GM15510 (cell line): ENCODE data around the gene KRTAP20-2.

Experiments
- POLR2A ChIP-seq: IDR thresholded peaks from 3 replicates; pipeline ENCODE4 v1.6.1; 2011; ENCODE audit warnings: borderline replicate concordance; ENCODE audit not compliant: insufficient read length; ENCODE audit errors: extremely low read depth

Gene KRTAP20-2

DNA sequence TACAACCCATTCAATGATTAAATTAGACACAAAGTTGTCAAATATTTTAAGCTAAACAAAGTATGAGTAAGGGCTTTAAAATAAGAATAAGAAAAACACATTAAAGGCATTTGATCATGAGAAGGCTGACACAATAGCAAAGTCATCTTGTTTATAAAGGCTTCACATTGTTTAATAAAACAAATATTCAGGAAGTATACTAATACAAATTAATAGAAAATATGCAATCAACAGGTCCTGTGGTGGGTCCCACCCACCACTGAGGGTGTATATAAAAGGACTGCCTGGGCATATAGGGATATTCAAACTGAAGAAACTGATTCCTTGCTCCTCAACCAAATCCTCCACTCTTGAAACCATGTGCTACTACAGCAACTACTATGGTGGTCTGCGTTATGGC is at the start of gene KRTAP20-2:
Gene KRTAP20-2 (plus strand): TSS at position 301 of the 400 bp plus-strand sequence. CDS start 58 bp downstream, at position 359.
- no peak for TF ChIP-seq POLR2A

DNA sequence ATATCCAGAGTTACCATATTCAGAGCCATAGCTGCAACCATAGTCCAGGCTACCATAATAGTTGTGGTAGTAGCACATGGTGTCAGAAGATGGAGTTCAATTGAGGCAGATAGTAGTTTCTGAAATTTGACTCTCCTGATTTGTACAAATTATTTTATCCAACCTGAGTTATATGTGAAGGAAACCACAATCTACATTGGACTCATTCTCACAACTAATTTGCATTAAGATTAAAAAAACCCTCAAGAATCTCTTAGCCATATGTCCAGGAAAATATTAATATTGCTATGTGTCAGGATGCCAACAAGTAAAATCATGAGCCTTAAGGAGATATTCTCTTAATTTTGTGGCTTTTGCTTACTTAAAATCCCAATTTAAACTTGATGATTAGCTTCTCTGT is 44.7 kb upstream of the KRTAP20-2 start, which contains the start of gene KRTAP22-2:
Gene KRTAP22-2 (minus strand): TSS at position 101 of the 400 bp plus-strand sequence.
- TF ChIP-seq POLR2A: no peak

GRCh38 chr21:30592140-30592539 is 42.9 kb upstream of the KRTAP20-2 start, which contains the start of gene KRTAP6-3:
TSS of gene KRTAP6-3 (plus strand) at chr21:30592440. CDS start at chr21:30592446, 6 bp downstream.
- TF ChIP-seq POLR2A: no peak

DNA sequence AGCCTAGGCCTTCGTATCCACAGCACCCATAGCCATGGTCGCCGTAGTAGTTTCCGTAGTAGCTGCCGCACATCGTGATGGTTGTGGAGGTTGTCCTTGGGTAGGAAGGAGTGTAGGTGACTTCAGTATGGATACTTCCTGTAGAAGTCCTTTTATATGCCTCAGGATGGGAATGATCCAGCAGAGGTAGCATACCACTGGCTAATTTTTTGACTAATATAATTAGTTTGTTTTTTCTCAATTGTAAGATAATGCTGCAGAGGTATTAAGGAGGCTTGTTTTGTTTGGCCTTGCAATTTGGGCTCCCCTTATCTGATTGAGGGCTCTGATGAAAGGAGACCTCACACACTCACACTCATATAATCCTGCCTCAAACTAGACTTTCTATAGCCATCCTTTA is 36.2 kb upstream of the KRTAP20-2 start, which contains the start of gene KRTAP6-2:
Gene KRTAP6-2 (minus strand): TSS at position 101 of the 400 bp plus-strand sequence. CDS start 28 bp downstream, at position 73.
- no peak for TF ChIP-seq POLR2A

- TF ChIP-seq POLR2A: no peak
These were observed 34.2 kb upstream of the KRTAP20-2 start, which contains the start of gene KRTAP22-1 for GRCh38 chr21:30600787-30601186. TSS of gene KRTAP22-1 (plus strand) at chr21:30601087.

DNA sequence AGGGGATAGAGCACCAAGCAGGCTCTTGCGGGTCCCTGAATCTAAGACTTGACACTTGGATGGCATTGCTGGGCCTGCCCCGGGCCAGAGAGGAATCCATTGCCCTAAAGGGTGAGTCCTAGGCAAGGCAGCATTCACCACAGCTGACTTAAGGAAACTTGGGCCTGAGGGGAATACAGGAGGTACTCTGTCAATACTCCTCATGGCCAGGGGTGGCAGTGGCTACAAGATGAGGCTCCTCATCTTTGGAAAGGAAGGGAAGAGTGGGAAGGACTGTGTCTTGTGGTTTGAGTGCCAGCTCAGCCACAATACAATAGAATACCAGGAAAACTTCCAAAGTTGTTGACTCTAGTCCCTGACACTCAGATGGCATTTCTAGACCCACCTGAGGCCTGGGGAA is 29.0 kb upstream of the KRTAP20-2 start:
- no peak for TF ChIP-seq POLR2A

GRCh38 chr21:30612132-30612531 is 22.9 kb upstream of the KRTAP20-2 start:
- TF ChIP-seq POLR2A: no peak

DNA sequence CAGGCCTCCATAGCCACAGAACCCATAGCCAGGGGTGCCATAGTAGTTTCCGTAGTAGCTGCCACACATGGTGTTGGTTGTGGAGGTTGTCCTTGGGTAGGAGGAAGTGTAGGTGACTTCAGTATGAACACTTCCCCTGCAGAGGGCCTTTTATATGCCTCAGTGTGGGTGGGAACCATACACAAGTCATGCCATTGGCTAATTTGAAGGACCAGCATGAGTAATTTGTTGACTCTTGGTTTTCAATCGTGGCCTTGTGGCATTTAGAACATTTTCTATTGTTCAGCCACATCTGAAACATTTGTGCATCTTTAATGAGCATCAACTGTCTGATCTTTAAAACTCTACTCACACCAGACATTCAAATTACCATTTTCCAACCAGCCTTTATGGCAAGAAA is 21.2 kb upstream of the KRTAP20-2 start, which contains the start of gene KRTAP6-1:
Gene KRTAP6-1 (minus strand): TSS at position 95 of the 400 bp plus-strand sequence. CDS start 26 bp downstream, at position 69.
- no peak for TF ChIP-seq POLR2A

DNA sequence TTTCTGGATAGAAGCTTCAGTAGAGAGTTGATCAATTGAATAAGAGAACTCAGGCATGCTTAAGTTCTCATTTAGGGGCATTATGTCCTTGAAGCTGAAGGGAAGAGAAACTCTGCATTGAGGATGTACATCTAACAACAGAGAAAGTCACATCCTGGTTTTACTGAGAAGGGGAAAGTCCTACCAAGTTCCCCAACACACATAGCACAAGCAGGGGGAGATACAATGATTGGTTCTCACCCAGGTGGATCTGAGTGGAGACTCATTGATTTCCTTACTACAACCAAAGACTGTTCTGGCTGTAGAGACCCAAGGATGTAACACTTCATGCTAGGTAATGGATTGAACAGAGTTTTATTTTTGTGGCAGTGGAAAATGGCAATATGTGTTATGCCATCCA is 19.8 kb upstream of the KRTAP20-2 start:
- TF ChIP-seq POLR2A: no peak

- no peak for TF ChIP-seq POLR2A
These were observed 18.9 kb upstream of the KRTAP20-2 start, which contains the start of gene KRTAP20-1 for GRCh38 chr21:30616125-30616524. TSS of gene KRTAP20-1 (plus strand) at chr21:30616425. CDS start at chr21:30616455, 30 bp downstream.

DNA sequence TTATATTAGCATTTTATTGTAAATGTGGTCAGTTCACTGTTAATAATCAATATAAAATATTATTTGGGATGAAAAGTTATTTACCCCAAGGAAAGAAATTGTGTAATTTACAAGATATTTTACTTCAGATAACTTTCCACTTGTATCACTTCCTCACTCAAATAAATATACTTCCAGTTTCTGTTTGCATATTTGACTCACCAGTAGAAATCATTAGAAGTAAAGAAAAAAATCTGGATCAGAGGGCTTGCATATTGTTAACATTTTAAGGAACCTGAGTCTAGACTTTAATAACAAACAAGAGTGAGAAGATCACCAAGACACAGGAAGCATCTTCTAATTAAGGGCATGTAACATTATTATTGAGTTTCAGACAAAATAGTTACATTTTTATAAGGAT is 14.9 kb upstream of the KRTAP20-2 start:
- no peak for TF ChIP-seq POLR2A

- TF ChIP-seq POLR2A: no peak
These were observed 14.5 kb upstream of the KRTAP20-2 start, which contains the start of gene KRTAP20-4 for GRCh38 chr21:30620522-30620921. TSS of gene KRTAP20-4 (plus strand) at chr21:30620627.

GRCh38 chr21:30623362-30623761 is 11.6 kb upstream of the KRTAP20-2 start:
- TF ChIP-seq POLR2A: no peak

- no peak for TF ChIP-seq POLR2A
These were observed 9.4 kb upstream of the KRTAP20-2 start for GRCh38 chr21:30625449-30626165.

GRCh38 chr21:30628109-30628508 is 6.9 kb upstream of the KRTAP20-2 start:
- TF ChIP-seq POLR2A: no peak

DNA sequence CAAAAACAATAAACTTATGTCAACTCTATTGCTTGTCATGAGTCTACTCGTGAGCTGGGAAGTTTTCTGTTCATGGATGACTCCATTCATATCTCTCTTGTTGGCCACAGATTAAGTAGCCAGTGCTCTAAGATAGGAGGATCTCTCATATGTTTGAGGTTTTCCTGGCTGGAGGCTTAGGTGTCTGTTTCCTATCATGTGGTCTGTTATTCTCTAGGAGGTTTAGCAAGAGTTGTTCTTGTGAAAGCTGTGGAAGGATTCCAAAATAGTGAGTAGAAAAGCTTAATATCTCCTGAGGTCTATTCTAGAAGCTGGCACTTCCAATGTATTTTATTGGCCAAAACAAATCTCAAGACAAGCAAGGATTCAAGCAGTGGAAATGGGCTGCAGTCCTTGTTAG is 5.8 kb upstream of the KRTAP20-2 start:
- TF ChIP-seq POLR2A: no peak
